ENCODE measurements around the gene LRBA.
A peak's percentile ranks its signal among the peaks of the same experiment; 100 is the strongest.
"Not testable (repeated sequence)": the region's sequence is repeated elsewhere in the genome, so short reads cannot be mapped to it uniquely, and the experiment has no call there.

LRBA gene

GRCh38 chr4:151021637-151022334 is 6.7 kb upstream of the LRBA start:
- DNase-seq = no peak

GRCh38 chr4:151015459-151016347 is 619 bp upstream of the LRBA start:
- peak; percentile 34 for DNase-seq

GRCh38 chr4:151013944-151014343 is 1.1 kb downstream of the LRBA start:
- DNase-seq = no peak

- no peak for DNase-seq
Observed at GRCh38 chr4:151013491-151013890, 1.6 kb downstream of the LRBA start.

- DNase-seq = no peak
Observed at GRCh38 chr4:151012820-151013219, 2.3 kb downstream of the LRBA start.

- no peak for DNase-seq
Observed at GRCh38 chr4:151012376-151012775, 2.7 kb downstream of the LRBA start.

- DNase-seq = no peak
Observed at GRCh38 chr4:151004222-151004621, 10.9 kb downstream of the LRBA start.

- DNase-seq = no peak
Observed at GRCh38 chr4:151000747-151001429, 14.2 kb downstream of the LRBA start.

GRCh38 chr4:150999086-150999485 is 16.0 kb downstream of the LRBA start:
- DNase-seq = no peak

GRCh38 chr4:150997141-150997540 is 17.9 kb downstream of the LRBA start:
- no peak for DNase-seq

GRCh38 chr4:150994721-150995120 is 20.4 kb downstream of the LRBA start:
- no peak for DNase-seq

GRCh38 chr4:150993577-150993976 is 21.5 kb downstream of the LRBA start:
- not testable (repeated sequence) for DNase-seq

- no peak for DNase-seq
Observed at GRCh38 chr4:150990993-150991392, 24.1 kb downstream of the LRBA start.

GRCh38 chr4:150990250-150990649 is 24.8 kb downstream of the LRBA start:
- DNase-seq = no peak

- no peak for DNase-seq
Observed at GRCh38 chr4:150988238-150988637, 26.8 kb downstream of the LRBA start.

- DNase-seq = no peak
Observed at GRCh38 chr4:150987204-150987603, 27.9 kb downstream of the LRBA start.

- DNase-seq = no peak
Observed at GRCh38 chr4:150986085-150986484, 29.0 kb downstream of the LRBA start.

- DNase-seq = no peak
Observed at GRCh38 chr4:150983851-150984250, 31.2 kb downstream of the LRBA start.

GRCh38 chr4:150982557-150983233 is 32.4 kb downstream of the LRBA start:
- no peak for DNase-seq

- no peak for DNase-seq
Observed at GRCh38 chr4:150978738-150979575, 36.1 kb downstream of the LRBA start.

GRCh38 chr4:150976478-150977118 is 38.5 kb downstream of the LRBA start:
- no peak for DNase-seq

- DNase-seq = no peak
Observed at GRCh38 chr4:150974750-150975149, 40.3 kb downstream of the LRBA start.
